Activated naive CD4-positive, alpha-beta T cell treated with anti-CD3 and anti-CD28 coated beads, Interleukin-2, amount 50 U/mL, for 72 hours (primary cell): Measurements from ENCODE around the gene CTAGE15. TPM values are rescaled to one million over a fixed set of nuclear protein-coding genes. Genes with fewer than 3 reads are reported as not detected.
"Not testable (repeated sequence)": the region's sequence is repeated elsewhere in the genome, so short reads cannot be mapped to it uniquely, and the experiment has no call there.

Experiments used
- ATAC-seq, 2 donors: fragments of 150-1000 bp; cut with Tn5 transposase; 2 replicates each; pipeline ENCODE4 v1.10.0; 2021; ENCODE audit warnings: mild to moderate bottlenecking in 2 of 2, moderate library complexity in 2 of 2
- DNase-seq, 2 donors: peaks; one replicate each; pipeline ENCODE4 v3.0.0; 2021 to 2022; ENCODE audit warnings: low spot score in 2 of 2
- H3K27ac Mint-ChIP-seq, 2 donors: one replicate each; pipeline ENCODE4 v1.8.0; 2022; ENCODE audit warnings: mild to moderate bottlenecking in 2 of 2, mixed read lengths in 2 of 2
- H3K36me3 Mint-ChIP-seq, 2 donors: one replicate each; pipeline ENCODE4 v1.8.0; 2022; ENCODE audit warnings: mixed read lengths in 2 of 2
- H3K9me3 Mint-ChIP-seq, 2 donors: one replicate each; pipeline ENCODE4 v1.8.0; 2022; ENCODE audit warnings: mixed read lengths in 2 of 2
- total RNA-seq, 2 donors: library from RNA; stranded (reverse); gene quantifications; one replicate each; pipeline ENCODE4 v1.2.3, GENCODE V29; 2022

The CTAGE15 gene
- total RNA-seq, 2 donors from 2014 or later: 2.1 TPM; not detected in 1

DNA sequence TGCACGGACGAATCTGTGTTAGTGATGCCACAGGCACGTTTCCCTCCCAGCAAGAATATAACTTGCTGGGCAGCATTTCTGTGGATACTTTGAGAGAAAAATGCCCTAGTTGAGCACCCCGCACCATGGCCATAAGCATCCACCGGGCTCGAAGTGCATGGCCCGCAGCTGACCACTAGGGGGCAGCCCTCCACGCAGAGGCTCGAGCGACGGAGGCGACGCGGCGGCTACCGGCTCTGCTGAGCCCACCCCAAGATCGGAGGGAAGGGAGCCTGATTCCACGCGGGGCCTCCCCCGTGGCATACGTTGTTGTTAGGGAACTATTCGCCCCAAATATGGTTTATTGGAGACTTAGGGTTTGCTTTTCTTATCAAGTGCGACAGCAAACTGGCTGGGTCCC lies 48.5 kb downstream of the CTAGE15 start:
- H3K27ac Mint-ChIP-seq, H3K36me3 Mint-ChIP-seq, H3K9me3 Mint-ChIP-seq: not testable (repeated sequence)
- ATAC-seq: peak; percentile 15 to 23
- peak in 1 of 2 donors; percentile 77 for DNase-seq

DNA sequence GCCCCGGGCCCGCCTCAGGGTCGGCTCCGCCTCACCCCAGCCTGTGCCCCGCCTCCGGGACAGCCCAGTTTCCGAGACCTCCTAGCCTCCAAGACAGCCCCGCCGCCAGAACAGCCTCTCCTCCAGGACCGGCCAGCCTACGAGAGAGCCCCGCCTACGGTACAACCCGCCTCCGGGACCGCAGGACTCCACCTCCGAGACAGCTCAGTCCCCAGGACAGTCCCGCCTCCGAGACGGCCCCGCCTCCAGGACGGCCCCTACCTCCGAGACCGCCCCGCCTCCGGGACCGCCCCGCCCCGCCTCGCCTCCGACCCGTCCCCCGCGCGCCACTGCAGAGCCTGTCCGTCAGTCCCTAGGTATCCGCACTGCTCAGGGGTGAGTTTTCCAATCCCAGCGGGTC lies 49.0 kb downstream of the CTAGE15 start, which contains the start of gene TCAF2:
TCAF2 (plus strand) TSS at position 329 of the 400 bp plus-strand sequence.
- peak; percentile 81 to 94 for DNase-seq
- peak within 1 kb of the TSS in 1 of 2 donors; percentile 72 for H3K27ac Mint-ChIP-seq
- not testable (repeated sequence) for H3K9me3 Mint-ChIP-seq, H3K36me3 Mint-ChIP-seq
- ATAC-seq: peak; percentile 85 to 88

DNA sequence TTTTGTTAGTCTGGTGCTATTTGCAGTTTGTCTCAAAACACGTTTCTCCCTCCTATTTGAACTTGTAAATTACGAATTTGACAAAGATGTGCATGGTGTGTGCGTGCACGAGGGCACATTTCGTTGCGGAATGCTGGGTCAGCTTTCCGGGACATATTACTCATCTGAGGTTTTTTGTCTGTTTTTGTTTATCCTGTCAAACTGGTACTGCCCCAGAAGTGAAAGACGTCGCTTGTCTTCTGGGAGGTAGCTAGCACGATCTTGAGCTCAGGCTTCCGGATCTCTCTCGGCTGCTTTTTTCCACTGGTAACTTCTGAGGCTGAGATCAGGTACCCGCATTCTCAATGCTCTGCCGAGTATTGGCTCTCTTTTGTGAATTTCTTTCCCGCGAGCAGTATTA lies 49.6 kb downstream of the CTAGE15 start:
- not testable (repeated sequence) for DNase-seq, H3K9me3 Mint-ChIP-seq, H3K36me3 Mint-ChIP-seq
- H3K27ac Mint-ChIP-seq: peak overlapping the region in 1 of 2 donors; percentile 72
- peak; percentile 62 for ATAC-seq

DNA sequence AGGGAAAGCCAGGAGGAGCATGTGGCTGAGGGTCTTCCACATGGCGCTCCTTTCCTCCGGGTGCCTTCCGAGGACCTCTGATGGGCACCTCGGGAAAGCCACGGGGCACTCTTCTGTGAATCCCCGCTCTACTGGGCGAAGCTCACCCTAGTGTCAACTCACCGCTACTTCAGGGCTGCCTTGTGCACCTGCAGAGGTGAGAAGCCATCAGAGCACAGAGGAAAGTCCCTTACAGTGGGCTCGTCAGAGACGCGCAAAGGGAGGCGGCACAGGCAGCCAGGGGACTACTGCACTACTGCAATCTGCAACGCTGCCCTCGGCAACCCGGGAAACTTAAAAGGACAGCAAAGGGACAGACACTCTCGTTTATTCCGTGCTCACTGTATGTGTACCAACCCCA lies 50.5 kb downstream of the CTAGE15 start:
- not testable (repeated sequence) for H3K36me3 Mint-ChIP-seq, H3K27ac Mint-ChIP-seq, H3K9me3 Mint-ChIP-seq, DNase-seq
- peak; percentile 16 to 21 for ATAC-seq

Other genes with a start within 250 kb of the CTAGE15 start
- 1 to 10 TPM in 1 of 2 donors, under 1 TPM in 1; 0.77 to 2.1 TPM for gene FAM131B, start 209.1 kb upstream of the CTAGE15 start, total RNA-seq
- gene ZYX, start 190.5 kb upstream of the CTAGE15 start, total RNA-seq: 100 to 1,000 TPM in 1 of 2 donors, 10 to 100 TPM in 1; 75.9 to 146 TPM
- 1 to 10 TPM; 1.8 to 2.4 TPM for gene EPHA1, start 162.9 kb upstream of the CTAGE15 start, total RNA-seq
- gene TAS2R60, start 128.3 kb upstream of the CTAGE15 start, total RNA-seq: not detected
- gene TAS2R41, start 93.9 kb upstream of the CTAGE15 start, total RNA-seq: not detected
- gene TCAF2, start 49.2 kb downstream of the CTAGE15 start, total RNA-seq: 10 to 100 TPM in 1 of 2 donors, 1 to 10 TPM in 1; 9.8 to 73.2 TPM
- 1 to 10 TPM in 1 of 2 donors, under 1 TPM in 1; 0.93 to 3.1 TPM for gene CTAGE6, start 185.9 kb downstream of the CTAGE15 start, total RNA-seq